ENCODE measurements around the gene ADD3.
A peak's percentile ranks its signal among the peaks of the same experiment; 100 is the strongest.

The ADD3 gene

GRCh38 chr10:110007161-110007700, 553 bp upstream of the ADD3 start:
- Histone ChIP-seq H3K4me1 (ENCODE audit: control insufficient read depth, insufficient read depth, low read length) (peaks cover 24% of the 10 kb centered on the region), H3K9me3 (ENCODE audit: control insufficient read depth, low read length) (no peaks in the 10 kb centered on the region), H3K36me3 (ENCODE audit: control insufficient read depth, insufficient read depth, low read length, severe bottlenecking) (no peaks in the 10 kb centered on the region), H3K4me3 (ENCODE audit: low read length) (peak overlapping the region; percentile 84), H3K9ac (ENCODE audit: low read length) (peak overlapping the region; percentile 87), H3K27me3 (replicated peaks; ENCODE audit: control insufficient read depth, insufficient read depth, low read length) (no peaks in the 10 kb centered on the region)
- DNase-seq (ENCODE audit: low read depth) = no peak

GRCh38 chr10:110008518-110009339, 945 bp downstream of the ADD3 start:
- DNase-seq (ENCODE audit: low read depth) = peak; percentile 49
- Histone ChIP-seq H3K36me3 (ENCODE audit: control insufficient read depth, insufficient read depth, low read length, severe bottlenecking) (no peaks in the 10 kb centered on the region), H3K9me3 (ENCODE audit: control insufficient read depth, low read length) (no peaks in the 10 kb centered on the region), H3K9ac (ENCODE audit: low read length) (peak overlapping the region; percentile 88), H3K4me3 (ENCODE audit: low read length) (peak overlapping the region; percentile 89), H3K4me1 (ENCODE audit: control insufficient read depth, insufficient read depth, low read length) (peaks cover 30% of the 10 kb centered on the region), H3K27me3 (replicated peaks; ENCODE audit: control insufficient read depth, insufficient read depth, low read length) (no peaks in the 10 kb centered on the region)

- no peaks in the 10 kb centered on the region for H3K36me3 ChIP-seq (ENCODE audit: control insufficient read depth, insufficient read depth, low read length, severe bottlenecking)
- no peak for DNase-seq (ENCODE audit: low read depth)
- H3K27me3 ChIP-seq (replicated peaks; ENCODE audit: control insufficient read depth, insufficient read depth, low read length) = no peaks in the 10 kb centered on the region
- peak overlapping the region; percentile 88 for H3K9ac ChIP-seq (ENCODE audit: low read length)
- H3K9me3 ChIP-seq (ENCODE audit: control insufficient read depth, low read length) = no peaks in the 10 kb centered on the region
- peak overlapping the region; percentile 89 for H3K4me3 ChIP-seq (ENCODE audit: low read length)
- peaks cover 36% of the 10 kb centered on the region for H3K4me1 ChIP-seq (ENCODE audit: control insufficient read depth, insufficient read depth, low read length)
These were observed 2.1 kb downstream of the ADD3 start for GRCh38 chr10:110009736-110010475.

GRCh38 chr10:110010486-110011378, 2.9 kb downstream of the ADD3 start:
- H3K4me3 ChIP-seq (ENCODE audit: low read length) = peak overlapping the region; percentile 89
- DNase-seq (ENCODE audit: low read depth) = no peak
- no peaks in the 10 kb centered on the region for H3K27me3 ChIP-seq (replicated peaks; ENCODE audit: control insufficient read depth, insufficient read depth, low read length)
- no peaks in the 10 kb centered on the region for H3K36me3 ChIP-seq (ENCODE audit: control insufficient read depth, insufficient read depth, low read length, severe bottlenecking)
- H3K9me3 ChIP-seq (ENCODE audit: control insufficient read depth, low read length) = no peaks in the 10 kb centered on the region
- H3K4me1 ChIP-seq (ENCODE audit: control insufficient read depth, insufficient read depth, low read length) = peaks cover 36% of the 10 kb centered on the region
- H3K9ac ChIP-seq (ENCODE audit: low read length) = peak overlapping the region; percentile 88

- Histone ChIP-seq H3K27me3 (replicated peaks; ENCODE audit: control insufficient read depth, insufficient read depth, low read length) (no peaks in the 10 kb centered on the region), H3K4me1 (ENCODE audit: control insufficient read depth, insufficient read depth, low read length) (peaks cover 46% of the 10 kb centered on the region), H3K4me3 (ENCODE audit: low read length) (no peak overlapping the region), H3K36me3 (ENCODE audit: control insufficient read depth, insufficient read depth, low read length, severe bottlenecking) (no peaks in the 10 kb centered on the region), H3K9ac (ENCODE audit: low read length) (no peak overlapping the region), H3K9me3 (ENCODE audit: control insufficient read depth, low read length) (no peaks in the 10 kb centered on the region)
- DNase-seq (ENCODE audit: low read depth) = no peak
These were observed 3.9 kb downstream of the ADD3 start for GRCh38 chr10:110011681-110012080.

- H3K9me3 ChIP-seq (ENCODE audit: control insufficient read depth, low read length) = no peaks in the 10 kb centered on the region
- no peak overlapping the region for H3K9ac ChIP-seq (ENCODE audit: low read length)
- no peaks in the 10 kb centered on the region for H3K27me3 ChIP-seq (replicated peaks; ENCODE audit: control insufficient read depth, insufficient read depth, low read length)
- peaks cover 62% of the 10 kb centered on the region for H3K4me1 ChIP-seq (ENCODE audit: control insufficient read depth, insufficient read depth, low read length)
- no peak overlapping the region for H3K4me3 ChIP-seq (ENCODE audit: low read length)
- no peak for DNase-seq (ENCODE audit: low read depth)
- H3K36me3 ChIP-seq (ENCODE audit: control insufficient read depth, insufficient read depth, low read length, severe bottlenecking) = no peaks in the 10 kb centered on the region
These were observed 6.0 kb downstream of the ADD3 start for GRCh38 chr10:110013630-110014293.

GRCh38 chr10:110016039-110016438, 8.3 kb downstream of the ADD3 start:
- peak overlapping the region; percentile 36 for H3K9ac ChIP-seq (ENCODE audit: low read length)
- no peaks in the 10 kb centered on the region for H3K27me3 ChIP-seq (replicated peaks; ENCODE audit: control insufficient read depth, insufficient read depth, low read length)
- no peaks in the 10 kb centered on the region for H3K9me3 ChIP-seq (ENCODE audit: control insufficient read depth, low read length)
- no peak for DNase-seq (ENCODE audit: low read depth)
- H3K4me3 ChIP-seq (ENCODE audit: low read length) = no peak overlapping the region
- no peaks in the 10 kb centered on the region for H3K36me3 ChIP-seq (ENCODE audit: control insufficient read depth, insufficient read depth, low read length, severe bottlenecking)
- peaks cover 48% of the 10 kb centered on the region for H3K4me1 ChIP-seq (ENCODE audit: control insufficient read depth, insufficient read depth, low read length)

- no peaks in the 10 kb centered on the region for H3K36me3 ChIP-seq (ENCODE audit: control insufficient read depth, insufficient read depth, low read length, severe bottlenecking)
- peak overlapping the region; percentile 10 for H3K9ac ChIP-seq (ENCODE audit: low read length)
- no peaks in the 10 kb centered on the region for H3K27me3 ChIP-seq (replicated peaks; ENCODE audit: control insufficient read depth, insufficient read depth, low read length)
- DNase-seq (ENCODE audit: low read depth) = no peak
- H3K9me3 ChIP-seq (ENCODE audit: control insufficient read depth, low read length) = no peaks in the 10 kb centered on the region
- no peak overlapping the region for H3K4me3 ChIP-seq (ENCODE audit: low read length)
- H3K4me1 ChIP-seq (ENCODE audit: control insufficient read depth, insufficient read depth, low read length) = peaks cover 40% of the 10 kb centered on the region
These were observed 9.3 kb downstream of the ADD3 start for GRCh38 chr10:110017052-110017451.

GRCh38 chr10:110017907-110018306, 10.1 kb downstream of the ADD3 start:
- Histone ChIP-seq H3K27me3 (replicated peaks; ENCODE audit: control insufficient read depth, insufficient read depth, low read length) (no peaks in the 10 kb centered on the region), H3K4me3 (ENCODE audit: low read length) (no peak overlapping the region), H3K9ac (ENCODE audit: low read length) (no peak overlapping the region), H3K4me1 (ENCODE audit: control insufficient read depth, insufficient read depth, low read length) (peaks cover 38% of the 10 kb centered on the region), H3K9me3 (ENCODE audit: control insufficient read depth, low read length) (no peaks in the 10 kb centered on the region), H3K36me3 (ENCODE audit: control insufficient read depth, insufficient read depth, low read length, severe bottlenecking) (no peaks in the 10 kb centered on the region)
- DNase-seq (ENCODE audit: low read depth) = peak; percentile 79

- DNase-seq (ENCODE audit: low read depth) = no peak
- peaks cover 35% of the 10 kb centered on the region for H3K4me1 ChIP-seq (ENCODE audit: control insufficient read depth, insufficient read depth, low read length)
- no peaks in the 10 kb centered on the region for H3K27me3 ChIP-seq (replicated peaks; ENCODE audit: control insufficient read depth, insufficient read depth, low read length)
- H3K9me3 ChIP-seq (ENCODE audit: control insufficient read depth, low read length) = no peaks in the 10 kb centered on the region
- no peak overlapping the region for H3K9ac ChIP-seq (ENCODE audit: low read length)
- no peak overlapping the region for H3K4me3 ChIP-seq (ENCODE audit: low read length)
- H3K36me3 ChIP-seq (ENCODE audit: control insufficient read depth, insufficient read depth, low read length, severe bottlenecking) = no peaks in the 10 kb centered on the region
These were observed 12.5 kb downstream of the ADD3 start for GRCh38 chr10:110020265-110020664.

All from adipocyte (in vitro differentiated cells).